ENCODE data around the gene PDE4D.

DNA sequence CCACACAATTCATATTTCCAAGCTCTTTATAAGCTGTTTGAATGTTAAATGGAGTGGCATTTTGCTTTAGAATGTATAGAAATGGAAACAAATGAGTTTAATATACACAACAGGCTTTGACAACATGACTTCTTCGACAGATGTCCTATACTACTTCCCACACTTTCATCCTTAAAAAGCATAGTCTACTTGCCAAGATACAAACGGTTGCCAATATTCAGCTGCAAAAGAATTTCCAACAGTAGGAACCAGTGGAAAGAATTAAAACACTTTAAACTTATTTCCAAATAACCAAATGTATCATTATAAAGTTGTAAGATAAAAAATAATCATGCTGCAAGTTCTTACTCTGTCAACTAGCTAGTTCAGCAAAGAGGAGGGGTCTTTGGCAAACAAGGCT is 456.4 kb downstream of the PDE4D start:
- TF ChIP-seq EZH2phosphoT487 (IDR thresholded peaks at IDR 0.05; ENCODE audit: borderline replicate concordance, low read depth, low read length) (no peak), CTCF (conservative IDR thresholded peaks at IDR 0.05; ENCODE audit: low read length) (no peak)
